ENCODE results near the gene NHS. TPM values are rescaled to one million over a fixed set of nuclear protein-coding genes. Genes with fewer than 3 reads are reported as not detected.

NHS gene
- total RNA-seq, 2 donors from 2014 or later = 6.0 to 7.3 TPM

DNA sequence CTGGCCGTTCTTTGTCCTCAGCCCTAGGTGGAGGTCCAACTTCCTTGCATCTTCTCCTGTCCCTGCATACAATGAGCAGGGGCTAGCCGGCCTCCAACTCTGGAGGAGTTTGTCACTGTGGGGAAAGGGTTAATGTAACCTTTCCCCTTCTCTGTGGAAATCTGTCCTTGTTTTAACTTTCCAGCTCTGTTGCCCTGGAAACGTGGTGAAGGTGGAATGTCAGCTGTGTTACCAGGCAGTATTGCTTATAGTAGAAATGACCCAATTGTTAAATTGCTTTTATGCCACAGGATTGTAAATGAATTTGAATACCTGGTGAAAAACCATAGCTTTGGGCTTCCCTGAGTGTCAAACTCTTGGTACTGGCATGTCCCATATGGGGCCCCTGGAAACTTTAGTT, 230.7 kb downstream of the NHS start:
- Histone ChIP-seq H3K9me3 (ENCODE audit: control insufficient read depth, low read length) (no peaks in the 10 kb centered on the region), H3K27me3 (ENCODE audit: control insufficient read depth, insufficient read depth, low read length, poor library complexity, severe bottlenecking) (no peaks in the 10 kb centered on the region), H3K9ac (ENCODE audit: extremely low read depth, low read length, poor library complexity, severe bottlenecking) (no peak overlapping the region), H3K4me3 (ENCODE audit: low read length) (no peak overlapping the region), H3K36me3 (ENCODE audit: control insufficient read depth, insufficient read depth, low read length) (no peaks in the 10 kb centered on the region), H3K4me1 (ENCODE audit: control insufficient read depth, insufficient read depth, low read length) (peaks cover 5% of the 10 kb centered on the region), H3K27ac (ENCODE audit: low read depth, low read length) (no peak overlapping the region)
- DNase-seq = no peak
- H3K9me3 Mint-ChIP-seq = no peaks in the 10 kb centered on the region
- no peaks in the 10 kb centered on the region for H3K36me3 Mint-ChIP-seq (ENCODE audit: low read depth)
- peaks cover 36% of the 10 kb centered on the region for H3K4me1 Mint-ChIP-seq
- H3K27me3 Mint-ChIP-seq (ENCODE audit: insufficient read depth) = peaks cover 29% of the 10 kb centered on the region
- TF ChIP-seq, protein P1, sequence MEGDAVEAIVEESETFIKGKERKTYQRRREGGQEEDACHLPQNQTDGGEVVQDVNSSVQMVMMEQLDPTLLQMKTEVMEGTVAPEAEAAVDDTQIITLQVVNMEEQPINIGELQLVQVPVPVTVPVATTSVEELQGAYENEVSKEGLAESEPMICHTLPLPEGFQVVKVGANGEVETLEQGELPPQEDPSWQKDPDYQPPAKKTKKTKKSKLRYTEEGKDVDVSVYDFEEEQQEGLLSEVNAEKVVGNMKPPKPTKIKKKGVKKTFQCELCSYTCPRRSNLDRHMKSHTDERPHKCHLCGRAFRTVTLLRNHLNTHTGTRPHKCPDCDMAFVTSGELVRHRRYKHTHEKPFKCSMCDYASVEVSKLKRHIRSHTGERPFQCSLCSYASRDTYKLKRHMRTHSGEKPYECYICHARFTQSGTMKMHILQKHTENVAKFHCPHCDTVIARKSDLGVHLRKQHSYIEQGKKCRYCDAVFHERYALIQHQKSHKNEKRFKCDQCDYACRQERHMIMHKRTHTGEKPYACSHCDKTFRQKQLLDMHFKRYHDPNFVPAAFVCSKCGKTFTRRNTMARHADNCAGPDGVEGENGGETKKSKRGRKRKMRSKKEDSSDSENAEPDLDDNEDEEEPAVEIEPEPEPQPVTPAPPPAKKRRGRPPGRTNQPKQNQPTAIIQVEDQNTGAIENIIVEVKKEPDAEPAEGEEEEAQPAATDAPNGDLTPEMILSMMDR (conservative IDR thresholded peaks at IDR 0.05) = no peak
- 83% methylated on average over 3 of the region's 3 CpGs; no CpG with 5 or more reads in 1 of the 2 experiments for WGBS, 2 experiments (ENCODE audit: insufficient coverage in 1 of 2, insufficient read length in 1 of 2)
- no peak overlapping the region for H3K27ac Mint-ChIP-seq
- no peak overlapping the region for H3K4me3 Mint-ChIP-seq

DNA sequence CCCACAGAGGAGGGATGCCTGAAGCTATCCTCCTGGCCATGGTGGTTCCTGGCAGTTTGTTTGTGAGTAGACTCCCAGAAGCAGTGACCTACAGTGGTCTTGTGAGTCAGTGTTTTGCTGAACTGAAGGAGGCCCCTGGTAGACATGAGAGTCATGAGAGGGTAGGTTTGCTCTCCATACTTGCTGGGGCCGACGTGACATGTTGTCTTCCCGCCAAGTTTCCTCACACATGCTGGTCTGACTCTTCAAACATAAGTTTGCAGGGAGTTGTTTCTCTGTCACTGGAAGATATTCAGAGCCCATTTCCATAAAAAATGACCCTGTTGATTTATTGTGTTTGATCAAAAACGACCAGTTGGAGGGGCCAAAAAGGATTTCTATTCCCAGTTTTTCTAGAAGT, 231.2 kb downstream of the NHS start:
- Histone ChIP-seq H3K9ac (ENCODE audit: extremely low read depth, low read length, poor library complexity, severe bottlenecking) (no peak overlapping the region), H3K27ac (ENCODE audit: low read depth, low read length) (no peak overlapping the region), H3K4me3 (ENCODE audit: low read length) (no peak overlapping the region), H3K4me1 (ENCODE audit: control insufficient read depth, insufficient read depth, low read length) (peaks cover 5% of the 10 kb centered on the region), H3K36me3 (ENCODE audit: control insufficient read depth, insufficient read depth, low read length) (no peaks in the 10 kb centered on the region), H3K27me3 (ENCODE audit: control insufficient read depth, insufficient read depth, low read length, poor library complexity, severe bottlenecking) (no peaks in the 10 kb centered on the region), H3K9me3 (ENCODE audit: control insufficient read depth, low read length) (no peaks in the 10 kb centered on the region)
- Mint-ChIP-seq H3K9me3 (no peaks in the 10 kb centered on the region), H3K27ac (no peak overlapping the region), H3K4me1 (peaks cover 36% of the 10 kb centered on the region), H3K4me3 (no peak overlapping the region), H3K36me3 (ENCODE audit: low read depth) (no peaks in the 10 kb centered on the region), H3K27me3 (ENCODE audit: insufficient read depth) (peaks cover 23% of the 10 kb centered on the region)
- 90 to 100% methylated on average over 1 to 4 of the region's 4 CpGs for WGBS, 2 experiments (ENCODE audit: insufficient coverage in 1 of 2, insufficient read length in 1 of 2)
- no peak for DNase-seq
- TF ChIP-seq, protein P1 (conservative IDR thresholded peaks at IDR 0.05) = no peak

DNA sequence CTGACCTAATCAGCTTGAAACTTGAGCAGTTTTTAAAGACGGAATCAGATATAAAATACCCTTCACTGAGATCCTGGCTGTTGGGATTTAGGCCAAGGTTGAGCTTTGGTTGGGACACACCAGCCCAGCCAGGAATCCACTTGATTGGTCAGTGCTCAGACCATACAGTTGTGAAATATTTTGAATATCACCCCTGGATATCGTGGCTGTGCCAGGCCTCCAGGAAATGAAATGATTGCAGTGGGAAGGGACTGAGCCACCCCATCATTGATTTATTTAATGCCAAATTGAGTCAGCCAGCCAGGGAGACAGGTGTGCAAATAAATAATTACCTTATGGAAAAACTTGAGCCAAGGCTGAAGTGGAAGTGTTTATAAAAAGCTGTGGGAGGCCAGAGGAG, 233.9 kb downstream of the NHS start:
- Mint-ChIP-seq H3K27me3 (ENCODE audit: insufficient read depth) (peaks cover 22% of the 10 kb centered on the region), H3K9me3 (no peaks in the 10 kb centered on the region), H3K27ac (no peak overlapping the region), H3K4me1 (peaks cover 34% of the 10 kb centered on the region), H3K36me3 (ENCODE audit: low read depth) (no peaks in the 10 kb centered on the region), H3K4me3 (no peak overlapping the region)
- Histone ChIP-seq H3K4me3 (ENCODE audit: low read length) (no peak overlapping the region), H3K27me3 (ENCODE audit: control insufficient read depth, insufficient read depth, low read length, poor library complexity, severe bottlenecking) (no peaks in the 10 kb centered on the region), H3K9me3 (ENCODE audit: control insufficient read depth, low read length) (no peaks in the 10 kb centered on the region), H3K9ac (ENCODE audit: extremely low read depth, low read length, poor library complexity, severe bottlenecking) (no peak overlapping the region), H3K36me3 (ENCODE audit: control insufficient read depth, insufficient read depth, low read length) (no peaks in the 10 kb centered on the region), H3K27ac (ENCODE audit: low read depth, low read length) (no peak overlapping the region), H3K4me1 (ENCODE audit: control insufficient read depth, insufficient read depth, low read length) (peaks cover 5% of the 10 kb centered on the region)
- no peak for DNase-seq
- TF ChIP-seq, protein P1 (conservative IDR thresholded peaks at IDR 0.05) = no peak
- 85% methylated on average over 2 of the region's 2 CpGs; no CpG with 5 or more reads in 1 of the 2 experiments for WGBS, 2 experiments (ENCODE audit: insufficient coverage in 1 of 2, insufficient read length in 1 of 2)
